ENCODE measurements around the gene HPCAL4.

HPCAL4 gene

GRCh38 chr1:39676948-39677548, 14.2 kb downstream of the HPCAL4 start:
- no peak for DNase-seq (ENCODE audit: low spot score)

GRCh38 chr1:39675220-39675619, 16.0 kb downstream of the HPCAL4 start:
- DNase-seq (ENCODE audit: low spot score), result no peak

- no peak for DNase-seq (ENCODE audit: low spot score)
Measured at GRCh38 chr1:39673215-39673614, 18.0 kb downstream of the HPCAL4 start.

GRCh38 chr1:39672551-39672947, 18.7 kb downstream of the HPCAL4 start:
- DNase-seq (ENCODE audit: low spot score), result no peak

- DNase-seq (ENCODE audit: low spot score), result peak; percentile 58
Measured at GRCh38 chr1:39671793-39672550, 19.3 kb downstream of the HPCAL4 start, which contains the start of gene NT5C1A. Gene NT5C1A (minus strand): TSS chr1:39672107. CDS start chr1:39672038, 69 bp downstream.

GRCh38 chr1:39671433-39671792, 19.8 kb downstream of the HPCAL4 start:
- no peak for DNase-seq (ENCODE audit: low spot score)

GRCh38 chr1:39670689-39671088, 20.5 kb downstream of the HPCAL4 start:
- DNase-seq (ENCODE audit: low spot score), result no peak

- no peak for DNase-seq (ENCODE audit: low spot score)
Measured at GRCh38 chr1:39668894-39669293, 22.3 kb downstream of the HPCAL4 start.

DNA sequence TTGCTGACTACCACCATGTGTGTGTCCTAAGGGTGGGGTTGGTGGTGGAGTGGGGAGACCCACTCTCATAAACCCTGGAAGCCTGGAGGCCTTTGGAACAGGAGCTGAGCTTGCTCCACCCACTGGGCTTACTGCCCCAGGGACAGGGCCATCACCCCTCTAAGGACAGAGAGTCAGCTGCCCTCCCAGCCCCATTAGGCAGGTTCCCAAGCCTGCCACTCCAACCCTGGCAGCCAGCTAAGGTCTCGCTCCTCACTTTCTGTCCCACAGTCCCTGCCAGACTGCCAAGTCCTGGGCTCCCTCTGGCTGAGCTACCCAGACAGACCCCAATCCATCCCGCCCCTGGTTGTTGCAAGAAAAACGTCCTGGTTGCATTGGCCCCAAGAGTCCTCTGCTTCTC, 23.1 kb downstream of the HPCAL4 start:
- no peak for DNase-seq (ENCODE audit: low spot score)

DNA sequence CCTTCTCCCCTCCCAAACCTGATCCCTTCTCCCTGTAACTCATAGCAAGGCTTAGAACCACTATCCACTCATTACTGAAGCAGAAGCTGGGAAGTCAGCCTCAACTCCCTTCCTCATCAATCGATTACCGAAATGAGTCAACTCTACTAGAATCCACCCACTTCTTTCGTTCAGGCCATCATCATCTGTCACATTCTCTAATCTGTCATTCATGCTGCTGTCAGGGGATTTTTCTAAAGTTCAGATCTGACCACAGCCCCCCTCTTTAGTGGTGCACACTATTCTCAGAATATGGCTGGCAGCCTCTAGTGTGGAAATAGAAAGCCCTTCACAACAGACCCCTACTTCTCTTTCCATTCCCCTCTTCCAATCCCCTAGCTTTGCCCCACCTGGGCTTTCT, 24.5 kb downstream of the HPCAL4 start:
- no peak for DNase-seq (ENCODE audit: low spot score)

GRCh38 chr1:39663559-39663958, 27.7 kb downstream of the HPCAL4 start:
- no peak for DNase-seq (ENCODE audit: low spot score)

- DNase-seq (ENCODE audit: low spot score), result no peak
Measured at GRCh38 chr1:39662861-39663260, 28.4 kb downstream of the HPCAL4 start.

DNA sequence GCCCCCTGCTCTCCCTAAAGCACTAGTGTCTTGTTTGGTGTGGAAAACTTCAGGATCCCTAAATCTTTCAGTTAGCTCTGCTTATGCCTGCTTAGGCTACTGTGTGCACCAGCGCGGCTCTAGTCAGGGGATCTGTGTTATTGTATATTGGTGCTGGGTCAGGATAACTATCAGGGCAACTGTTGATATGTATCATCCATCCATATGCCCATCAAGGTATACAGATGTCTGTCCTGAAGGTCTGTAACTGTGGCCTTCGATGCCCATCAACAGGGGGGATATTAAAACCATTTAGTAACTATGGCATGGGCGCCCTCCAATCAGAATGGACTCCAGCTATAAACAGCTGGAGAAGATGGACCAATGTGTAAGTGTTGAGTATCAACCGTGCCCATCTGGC, 31.7 kb downstream of the HPCAL4 start:
- no peak for DNase-seq (ENCODE audit: low spot score)

DNA sequence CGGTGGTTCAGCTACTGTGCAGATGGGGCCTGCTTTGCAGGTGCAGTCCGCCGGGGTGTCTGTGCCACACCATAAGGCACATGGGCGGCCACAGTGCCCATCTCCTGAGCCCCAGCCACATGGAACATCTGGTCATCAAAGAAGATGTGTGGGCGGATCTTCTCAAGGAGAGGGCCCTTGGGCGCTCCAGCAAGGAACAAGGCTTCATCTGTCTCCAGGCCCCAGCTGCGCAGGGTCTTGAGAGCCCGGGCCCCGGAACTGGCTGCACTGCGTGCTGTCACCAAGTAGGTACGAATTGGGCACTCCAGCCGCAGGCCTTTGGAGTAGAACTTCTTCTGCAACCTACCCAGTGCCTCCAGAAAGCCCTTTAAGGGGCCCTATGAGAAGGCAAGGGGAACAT, 32.1 kb downstream of the HPCAL4 start:
- no peak for DNase-seq (ENCODE audit: low spot score)

- peak; percentile 67 for DNase-seq (ENCODE audit: low spot score)
Measured at GRCh38 chr1:39657923-39658485, 33.2 kb downstream of the HPCAL4 start.

GRCh38 chr1:39657402-39657801, 33.8 kb downstream of the HPCAL4 start:
- peak; percentile 59 for DNase-seq (ENCODE audit: low spot score)

- DNase-seq (ENCODE audit: low spot score), result no peak
Measured at GRCh38 chr1:39656391-39656790, 34.8 kb downstream of the HPCAL4 start.

GRCh38 chr1:39655578-39656268, 35.5 kb downstream of the HPCAL4 start:
- no peak for DNase-seq (ENCODE audit: low spot score)

DNA sequence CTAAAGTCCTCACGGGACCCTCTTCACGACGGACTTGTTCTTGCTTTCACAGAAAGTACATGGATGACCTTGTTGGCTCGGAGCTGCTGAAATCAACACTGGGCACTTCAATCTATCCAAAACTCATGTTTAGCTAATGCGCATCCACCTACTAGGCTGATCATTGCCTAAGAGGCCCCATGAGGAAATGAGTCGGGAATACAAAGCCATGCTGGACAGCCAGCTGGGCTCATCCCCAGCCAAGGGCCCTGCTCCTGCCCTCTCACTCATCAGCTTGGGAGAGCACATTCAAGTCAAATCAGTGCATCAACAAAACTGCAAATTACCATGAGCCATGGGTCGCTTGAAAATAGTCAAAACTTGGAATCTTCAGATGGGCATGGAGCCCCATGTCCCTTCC, 36.9 kb downstream of the HPCAL4 start:
- no peak for DNase-seq (ENCODE audit: low spot score)

DNA sequence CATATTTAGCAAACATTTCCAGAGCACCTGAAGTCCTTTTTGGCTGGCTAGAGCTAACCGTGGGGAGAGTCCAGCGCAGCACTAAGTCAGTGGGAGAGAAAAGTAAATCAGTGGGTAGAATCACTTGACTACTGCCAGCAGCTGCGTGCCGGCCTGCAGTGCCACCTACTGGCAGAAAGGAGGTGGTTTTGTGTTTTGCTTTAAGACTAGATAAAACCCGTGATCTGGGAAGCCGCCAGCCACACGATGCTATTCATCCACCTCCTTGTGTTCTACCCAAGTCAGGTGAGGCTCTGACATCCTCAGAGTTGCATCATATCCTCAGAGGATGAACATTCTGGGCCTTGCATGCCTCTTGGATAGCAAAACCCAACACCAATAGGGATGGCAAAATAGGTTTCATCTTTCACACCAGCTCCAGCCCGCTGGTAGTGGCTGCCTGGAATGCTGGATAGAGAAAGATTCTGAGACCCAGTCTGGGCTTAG, 37.6 kb downstream of the HPCAL4 start:
- DNase-seq (ENCODE audit: low spot score), result no peak

DNA sequence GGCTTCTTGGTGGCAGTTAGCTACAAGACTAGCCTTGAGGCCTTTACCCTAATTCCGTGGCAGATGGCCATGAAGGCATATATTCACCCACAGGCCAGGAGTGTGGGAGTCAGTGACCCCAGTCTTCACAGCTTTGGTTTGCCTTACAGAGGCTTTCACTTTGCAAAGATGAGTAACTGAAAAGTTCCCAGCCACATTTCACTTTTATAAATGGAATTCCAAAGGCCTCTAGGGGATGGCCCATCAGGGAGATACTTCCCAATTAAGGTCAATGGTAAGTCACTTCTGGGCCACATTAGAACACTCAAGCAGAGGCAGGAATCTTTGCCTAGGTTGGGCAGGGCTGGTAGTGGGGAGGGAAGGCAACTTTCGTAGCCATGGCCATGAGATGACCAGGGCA, 38.7 kb downstream of the HPCAL4 start:
- no peak for DNase-seq (ENCODE audit: low spot score)

- no peak for DNase-seq (ENCODE audit: low spot score)
Measured at GRCh38 chr1:39652105-39652504, 39.1 kb downstream of the HPCAL4 start.

GRCh38 chr1:39650431-39650830, 40.8 kb downstream of the HPCAL4 start:
- no peak for DNase-seq (ENCODE audit: low spot score)
